GM06990 (cell line): ENCODE results near the gene NPHS1.

Experiments used
- DNase-seq: peaks from one replicate; pipeline ENCODE4 v3.0.0-alpha.2; 2011; ENCODE audit not compliant: insufficient read length; ENCODE audit errors: extremely low read depth
- H3K27me3 ChIP-seq: replicated peaks from 2 replicates; pipeline ENCODE4 v1.6.0; 2011; ENCODE audit warnings: low read length; ENCODE audit not compliant: control insufficient read depth, insufficient read depth
- H3K36me3 ChIP-seq: 2 replicates; pipeline ENCODE4 v1.5.1; 2011; ENCODE audit warnings: low read length; ENCODE audit not compliant: control insufficient read depth, insufficient read depth
- H3K4me3 ChIP-seq: replicated peaks from 2 replicates; pipeline ENCODE4 v1.5.1; 2011; ENCODE audit warnings: low read depth, mild to moderate bottlenecking, control low read depth, low read length
- CTCF ChIP-seq: IDR thresholded peaks from 2 replicates; pipeline ENCODE4 v1.5.1; 2011; ENCODE audit warnings: low read length, control low read depth, mild to moderate bottlenecking, inconsistent platforms; ENCODE audit not compliant: insufficient read depth, poor library complexity, severe bottlenecking

NPHS1 gene

DNA sequence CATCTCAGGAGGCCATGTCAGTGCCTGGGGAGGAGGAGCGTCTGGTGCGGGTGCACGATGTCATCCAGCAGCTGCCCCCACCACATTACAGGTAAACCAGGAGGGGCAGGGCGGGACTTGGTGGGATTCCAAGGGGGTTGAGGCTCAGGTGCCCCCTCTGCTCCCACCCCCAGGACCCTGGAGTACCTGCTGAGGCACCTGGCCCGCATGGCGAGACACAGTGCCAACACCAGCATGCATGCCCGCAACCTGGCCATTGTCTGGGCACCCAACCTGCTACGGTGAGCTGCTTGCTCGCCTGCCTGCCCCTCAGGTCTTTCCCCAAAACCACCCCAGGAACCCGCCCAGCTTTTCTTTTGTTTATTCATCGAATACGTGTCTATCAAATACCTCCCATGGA lies 69.7 kb downstream of the NPHS1 start:
- H3K27me3 ChIP-seq: no peaks in the 10 kb centered on the region
- no peaks in the 10 kb centered on the region; the same call in 1 of the 2 replicates for H3K36me3 ChIP-seq
- no peak for TF ChIP-seq CTCF
- no peak for DNase-seq
- H3K4me3 ChIP-seq: no peak overlapping the region

- Histone ChIP-seq H3K27me3 (no peaks in the 10 kb centered on the region), H3K36me3 (no peaks in the 10 kb centered on the region; the same call in 1 of the 2 replicates), H3K4me3 (no peak overlapping the region)
- DNase-seq: no peak
- no peak for TF ChIP-seq CTCF
These were observed 70.7 kb downstream of the NPHS1 start for GRCh38 chr19:35781650-35782049.

- TF ChIP-seq CTCF: no peak
- Histone ChIP-seq H3K36me3 (no peaks in the 10 kb centered on the region; the same call in 1 of the 2 replicates), H3K27me3 (no peaks in the 10 kb centered on the region), H3K4me3 (no peak overlapping the region)
- no peak for DNase-seq
These were observed 71.6 kb downstream of the NPHS1 start for GRCh38 chr19:35780717-35781116.

DNA sequence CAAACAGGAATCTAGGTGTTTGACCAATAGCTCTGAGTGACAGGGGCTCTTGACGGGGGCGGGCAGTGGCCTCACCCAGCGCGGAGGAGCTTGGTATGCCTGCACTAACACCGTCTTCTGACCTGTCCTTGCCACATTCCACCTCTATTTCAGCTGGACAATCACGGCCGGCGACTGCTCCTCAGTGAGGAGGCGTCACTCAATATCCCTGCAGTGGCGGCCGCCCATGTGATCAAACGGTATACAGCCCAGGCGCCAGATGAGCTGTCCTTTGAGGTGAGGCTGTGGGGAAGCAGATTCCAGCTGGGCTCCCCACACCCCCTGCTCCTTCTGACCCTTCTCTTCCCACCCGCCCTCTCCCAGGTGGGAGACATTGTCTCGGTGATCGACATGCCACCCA lies 72.2 kb downstream of the NPHS1 start:
- no peaks in the 10 kb centered on the region for H3K27me3 ChIP-seq
- H3K36me3 ChIP-seq: no peaks in the 10 kb centered on the region; the same call in 1 of the 2 replicates
- no peak for DNase-seq
- TF ChIP-seq CTCF: no peak
- H3K4me3 ChIP-seq: no peak overlapping the region

DNA sequence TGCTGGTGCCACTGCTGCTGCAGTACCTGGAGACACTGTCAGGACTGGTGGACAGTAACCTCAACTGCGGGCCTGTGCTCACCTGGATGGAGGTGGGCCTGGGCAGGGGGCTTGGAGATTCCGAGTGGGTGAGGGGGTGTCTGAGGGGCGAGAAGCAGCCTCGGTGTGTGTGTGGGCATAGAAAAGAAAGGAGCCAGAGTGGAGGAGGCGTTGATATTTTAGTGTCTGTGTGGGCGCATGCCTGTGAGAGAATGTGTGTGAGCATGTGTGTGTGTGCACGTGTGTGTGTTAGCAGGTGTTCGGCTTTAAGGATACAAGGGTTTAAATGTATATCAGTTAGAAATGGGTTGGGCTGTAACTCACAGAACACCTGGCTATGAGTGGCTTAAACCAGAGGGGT lies 73.3 kb downstream of the NPHS1 start:
- DNase-seq: no peak
- TF ChIP-seq CTCF: no peak
- H3K36me3 ChIP-seq: no peaks in the 10 kb centered on the region; the same call in 1 of the 2 replicates

GRCh38 chr19:35777961-35778360 lies 74.3 kb downstream of the NPHS1 start:
- H3K27me3 ChIP-seq: no peaks in the 10 kb centered on the region
- TF ChIP-seq CTCF: no peak
- no peak for DNase-seq
- H3K4me3 ChIP-seq: no peak overlapping the region
- H3K36me3 ChIP-seq: no peaks in the 10 kb centered on the region; the same call in 1 of the 2 replicates

More for the DNA sequence above, 73.3 kb downstream of the NPHS1 start:
- no peak overlapping the region for H3K4me3 ChIP-seq
- no peaks in the 10 kb centered on the region for H3K27me3 ChIP-seq
